HepG2 (cell line): ENCODE results near the gene ADAMTS4. TPM values are rescaled to one million over a fixed set of nuclear protein-coding genes. Genes with fewer than 3 reads are reported as not detected.

Source experiments
- ATAC-seq: fragments of 200-7000 bp; cut with Tn5 transposase; 3 replicates; pipeline ENCODE4 v1.9.1; 2020; ENCODE audit warnings: mild to moderate bottlenecking, moderate library complexity
- BruUV-seq: library from RNA; stranded (reverse); fragments of 400-500 nt; replicated peaks from 2 replicates; lab custom pipeline; 2021; lab: Mats Ljungman, UMichigan
- CTCF ChIA-PET: fragments of 300-600 bp; formaldehyde crosslinking; extraction: SDS; loops from one replicate; lab custom pipeline; 2021; ENCODE audit warnings: low total read pairs, inconsistent platforms, low intra/inter-chr PET ratio; lab: Yijun Ruan, JAX
- POLR2A ChIA-PET: fragments of 350-600 bp; sonication (Branson Sonifier 250); formaldehyde crosslinking; loops from one replicate; lab custom pipeline; 2020; ENCODE audit warnings: antibody characterized with exemption, inconsistent platforms; lab: Yijun Ruan, JAX
- DNase-seq: peaks from one replicate; pipeline ENCODE4 v3.0.0-alpha.2; 2015; ENCODE audit warnings: low spot score
- FAIRE-seq: peaks from 3 replicates; lab custom pipeline; 2011; peaks lifted over from hg19 to GRCh38; lab: Jason Lieb, UNC
- H2AFZ ChIP-seq: one replicate; pipeline ENCODE4 v1.6.1; 2011; ENCODE audit warnings: low read length, inconsistent platforms
- H3K27ac ChIP-seq: fragments of 300-600 bp; 3 replicates; pipeline ENCODE4 v1.8.0; 2011; ENCODE audit warnings: mixed run types, mild to moderate bottlenecking, mixed read lengths, low read length, inconsistent platforms; ENCODE audit not compliant: insufficient read depth; ENCODE audit errors: extremely low read length
- H3K27me3 ChIP-seq, 2 experiments: fragments of 200-600 bp in 1 of 2; 2 replicates in 1 of 2; 3 replicates in 1 of 2; pipeline versions ENCODE4 v1.6.0 to v1.8.0; 2011; ENCODE audit warnings: low read length in 2 of 2, mild to moderate bottlenecking in 2 of 2, moderate library complexity in 2 of 2, inconsistent platforms in 1 of 2; ENCODE audit not compliant: insufficient read depth in 2 of 2, control insufficient read depth in 1 of 2
- H3K36me3 ChIP-seq, 2 experiments: fragments of 200-600 bp in 1 of 2; replicated peaks in 1 of 2; 2 replicates in 1 of 2; 3 replicates in 1 of 2; pipeline versions ENCODE4 v1.5.1 to v1.8.0; 2011; ENCODE audit warnings: low read length in 2 of 2, inconsistent platforms in 1 of 2; ENCODE audit not compliant: insufficient read depth in 2 of 2, control insufficient read depth in 1 of 2
- H3K4me1 ChIP-seq: 2 replicates; pipeline ENCODE4 v1.5.1; 2012; ENCODE audit warnings: low read length, inconsistent platforms; ENCODE audit not compliant: insufficient read depth
- H3K4me2 ChIP-seq: 2 replicates; pipeline ENCODE4 v1.6.0; 2011; ENCODE audit warnings: low read depth, low read length, inconsistent platforms
- H3K4me3 ChIP-seq, 3 experiments: fragments of 200-600 bp in 1 of 3; sonication (generic), shearing (Covaris generic) in 1 of 3; replicated peaks in 1 of 3; 2 replicates each; pipeline ENCODE4 v1.5.1; 2011 to 2016; ENCODE audit warnings: low read length in 3 of 3, inconsistent platforms in 2 of 3, low read depth in 2 of 3, mild to moderate bottlenecking in 2 of 3, control low read depth in 1 of 3, mixed read lengths in 1 of 3; ENCODE audit not compliant: insufficient read depth in 1 of 3
- H3K79me2 ChIP-seq: one replicate; pipeline ENCODE4 v1.6.1; 2011; ENCODE audit warnings: low read length, inconsistent platforms; ENCODE audit not compliant: insufficient read depth
- H3K9ac ChIP-seq: 2 replicates; pipeline ENCODE4 v1.6.0; 2011; ENCODE audit warnings: mild to moderate bottlenecking, low read depth, low read length, inconsistent platforms; ENCODE audit not compliant: insufficient read depth
- H3K9me3 ChIP-seq: 2 replicates; pipeline ENCODE4 v1.5.1; 2012; ENCODE audit warnings: mild to moderate bottlenecking, low read length
- H4K20me1 ChIP-seq: 2 replicates; pipeline ENCODE4 v1.6.0; 2011; ENCODE audit warnings: inconsistent platforms, mild to moderate bottlenecking, low read length, moderate library complexity; ENCODE audit not compliant: insufficient read depth
- ADNP ChIP-seq: sonication (generic); formaldehyde crosslinking; IDR thresholded peaks from 2 replicates; pipeline ENCODE4 v1.4.0; 2020; ENCODE audit warnings: missing genetic modification reagents
- HOMEZ ChIP-seq: IDR thresholded peaks from 2 replicates; pipeline ENCODE4 v1.6.1; 2016; ENCODE audit warnings: low read depth
- NCOA5 ChIP-seq: sonication (generic); formaldehyde crosslinking; IDR thresholded peaks from 2 replicates; pipeline ENCODE4 v1.4.0; 2020; ENCODE audit warnings: missing genetic modification reagents
- PITX1 ChIP-seq: sonication (generic); formaldehyde crosslinking; IDR thresholded peaks from 2 replicates; pipeline ENCODE4 v1.5.1; 2020; ENCODE audit warnings: mild to moderate bottlenecking, missing genetic modification reagents
- RNF219 ChIP-seq: sonication (generic); formaldehyde crosslinking; IDR thresholded peaks from 2 replicates; pipeline ENCODE4 v1.5.0; 2020; ENCODE audit warnings: mild to moderate bottlenecking, missing genetic modification reagents
- RXRB ChIP-seq: IDR thresholded peaks from 2 replicates; pipeline ENCODE4 v1.6.1; 2016; ENCODE audit warnings: borderline replicate concordance, missing genetic modification reagents, missing compliant biosample characterization
- SP5 ChIP-seq: IDR thresholded peaks from 2 replicates; pipeline ENCODE4 v1.6.1; 2016; ENCODE audit warnings: low read depth, borderline replicate concordance
- STAT5B ChIP-seq: sonication (generic); formaldehyde crosslinking; IDR thresholded peaks from 2 replicates; pipeline ENCODE4 v1.4.0; 2020; ENCODE audit warnings: missing genetic modification reagents
- THRA ChIP-seq: sonication (generic); formaldehyde crosslinking; IDR thresholded peaks from 2 replicates; pipeline ENCODE4 v1.4.0; 2020; ENCODE audit warnings: missing genetic modification reagents, borderline replicate concordance
- ZNF143 ChIP-seq: sonication (generic); formaldehyde crosslinking; IDR thresholded peaks from 2 replicates; pipeline ENCODE4 v1.4.0; 2020; ENCODE audit warnings: missing genetic modification reagents
- ZNF691 ChIP-seq: sonication (generic); formaldehyde crosslinking; IDR thresholded peaks from 2 replicates; pipeline ENCODE4 v1.4.0; 2020; ENCODE audit warnings: missing genetic modification reagents, low read depth, mild to moderate bottlenecking, borderline replicate concordance
- ZNF704 ChIP-seq: sonication (generic); formaldehyde crosslinking; IDR thresholded peaks from 2 replicates; pipeline ENCODE4 v1.8.1; 2023; ENCODE audit warnings: mild to moderate bottlenecking, inconsistent platforms, moderate library complexity, missing genetic modification reagents, borderline replicate concordance
- ZNF709 ChIP-seq: sonication (generic); formaldehyde crosslinking; IDR thresholded peaks from 2 replicates; pipeline ENCODE4 v1.5.0; 2020; ENCODE audit warnings: mild to moderate bottlenecking, missing genetic modification reagents
- WGBS: methylation state at CpG from one replicate; pipeline ENCODE4 v1.1.6; 2017; ENCODE audit warnings: low lambda C conversion rate; 5-methylcytosine and 5-hydroxymethylcytosine counted together
- in situ Hi-C: cut with HindIII; loops from 2 replicates; pipeline ENCODE4 v1.10.0; 2017; ENCODE audit warnings: low pct_unique_long_range_greater_than_20kb; ENCODE audit not compliant: extremely low pct_ligation_motif_present
- intact Hi-C: fragments of 100-400 bp; cut with micrococcal nuclease; formaldehyde crosslinking; loops from one replicate; pipeline ENCODE4 v1.10.0; 2022; ENCODE audit not compliant: unreplicated experiment
- polyA plus RNA-seq, 8 experiments: library from polyadenylated mRNA; depleted of rRNA in 3 of 8; stranded (reverse) in 7 of 8; unstranded in 1 of 8; fragments of >200 nt; fragmentation: Illumina TruSeq in 4 of 8; extraction: Trizol in 4 of 8; gene quantifications; 2 replicates each; pipeline versions ENCODE4 v1.2.1 to v1.2.3, GENCODE V29; 2011 to 2016; ENCODE audit warnings: low read depth in 4 of 8, missing spikeins in 1 of 8, mixed read lengths in 1 of 8; ENCODE audit not compliant: insufficient read depth in 1 of 8
- total RNA-seq, 5 experiments: library from RNA; depleted of rRNA; stranded (reverse); fragments of >200 nt; fragmentation: Illumina TruSeq; extraction: Trizol; gene quantifications; 2 replicates each; pipeline ENCODE4 v1.2.3, GENCODE V29; 2016; ENCODE audit warnings: low read depth in 1 of 5

Gene ADAMTS4
- total and polyA plus RNA-seq, 2 of the 13 experiments (the other 11 are each of a cell fraction or from before 2014, with no cell fraction given), result 0.51 to 1.7 TPM

- in situ Hi-C loops, result no loop called here
- peaks cover 8% of the 10 kb centered on the region for H3K79me2 ChIP-seq
- H3K9me3 ChIP-seq, result no peaks in the 10 kb centered on the region
- POLR2A ChIA-PET, result no interaction called here
- intact Hi-C loops, result loop anchor here (2.0 to 10.0 kb wide), 2 partner anchors 42 to 144 kb away; no protein-coding TSS in a partner anchor
- H3K4me3 ChIP-seq, result no peak overlapping the region
- ATAC-seq (no peak), FAIRE-seq (no peak), DNase-seq (no peak)
- H3K36me3 ChIP-seq, result no peaks in the 10 kb centered on the region
- H2AFZ ChIP-seq, result no peak overlapping the region
- no TSS peak for BruUV-seq
- TF ChIP-seq HOMEZ, result no peak
- TF ChIP-seq THRA, result no peak
- TF ChIP-seq SP5 (CRISPR knock-in tag), result no peak
- TF ChIP-seq ADNP (CRISPR knock-in tag), result no peak
- no peak for TF ChIP-seq RXRB
- no peak for TF ChIP-seq ZNF704 (CRISPR knock-in tag)
- no peak for TF ChIP-seq NCOA5
- TF ChIP-seq ZNF709 (CRISPR knock-in tag), result no peak
- TF ChIP-seq ZNF143 (CRISPR knock-in tag), result no peak
- no peak for TF ChIP-seq STAT5B (CRISPR knock-in tag)
- no peak for TF ChIP-seq ZNF691 (CRISPR knock-in tag)
- TF ChIP-seq RNF219 (CRISPR knock-in tag), result no peak
- no peak for TF ChIP-seq PITX1 (CRISPR knock-in tag)
- no peak overlapping the region for H3K4me2 ChIP-seq
- H3K27ac ChIP-seq, result no peak overlapping the region
- no peaks in the 10 kb centered on the region; a peak in 1 of 5 replicates for H3K27me3 ChIP-seq
- CTCF ChIA-PET, result no interaction called here
- WGBS, result 96% methylated on average over 1 of the region's 1 CpG
- no peaks in the 10 kb centered on the region for H4K20me1 ChIP-seq
- H3K9ac ChIP-seq, result no peak overlapping the region
- peaks cover 7% of the 10 kb centered on the region; the same call in 1 of the 2 replicates for H3K4me1 ChIP-seq
Measured at GRCh38 chr1:161138431-161138830, 60.4 kb downstream of the ADAMTS4 start.
